Vagina (tissue), 2 donors: ENCODE measurements around the gene CDK2AP2. TPM values are rescaled to one million over a fixed set of nuclear protein-coding genes. Genes with fewer than 3 reads are reported as not detected.

Experiments used
- DNase-seq, 2 donors: peaks; one replicate each; pipeline ENCODE4 v3.0.0-alpha.2; 2017; ENCODE audit errors: extremely low spot score in 2 of 2
- H3K27ac ChIP-seq: fragments of 200-600 bp; sonication (generic); one replicate; pipeline ENCODE4 v1.5.1; 2019
- H3K27me3 ChIP-seq: fragments of 200-600 bp; sonication (generic); one replicate; pipeline ENCODE4 v1.5.1; 2019
- H3K36me3 ChIP-seq, 2 donors: fragments of 200-600 bp; sonication (generic); one replicate each; pipeline ENCODE4 v1.5.1; 2017 to 2019
- H3K4me1 ChIP-seq: fragments of 200-600 bp; sonication (generic); one replicate; pipeline ENCODE4 v1.5.1; 2019
- H3K4me3 ChIP-seq, 2 donors: fragments of 200-600 bp; sonication (generic); 1 replicate in 1 of 2; 2 replicates in 1 of 2; pipeline ENCODE4 v1.5.1; 2016 to 2019
- H3K9me3 ChIP-seq: fragments of 200-600 bp; sonication (generic); one replicate; pipeline ENCODE4 v1.5.1; 2019
- CTCF ChIP-seq, 3 experiments: fragments of 450-650 bp in 2 of 3; fragments of 200-600 bp in 1 of 3; sonication (generic) in 1 of 3; IDR thresholded peaks; one replicate each; pipeline ENCODE4 v1.5.1; 2017 to 2019; ENCODE audit warnings: antibody characterized with exemption in 3 of 3, mild to moderate bottlenecking in 2 of 3, moderate library complexity in 2 of 3
- POLR2A ChIP-seq, 2 donors: fragments of 450-650 bp; IDR thresholded peaks; one replicate each; pipeline ENCODE4 v1.6.1; 2017; ENCODE audit warnings: antibody characterized with exemption in 2 of 2, mild to moderate bottlenecking in 2 of 2, moderate library complexity in 2 of 2
- POLR2AphosphoS5 ChIP-seq, 2 donors: sonication (generic); formaldehyde crosslinking; IDR thresholded peaks; one replicate each; pipeline ENCODE4 v1.9.0; 2017; ENCODE audit warnings: antibody characterized with exemption in 2 of 2, mild to moderate bottlenecking in 2 of 2, low read depth in 1 of 2; ENCODE audit not compliant: insufficient read depth in 1 of 2
- intact Hi-C: fragments of 100-400 bp; cut with DNase I; formaldehyde crosslinking; loops from one replicate; pipeline ENCODE4 v1.15.1; 2023
- total RNA-seq: library from RNA; depleted of rRNA; stranded (reverse); fragments of >200 nt; gene quantifications from one replicate; pipeline ENCODE4 v1.2.3, GENCODE V29; 2016

CDK2AP2 gene
- total RNA-seq, 1 donor from 2014 or later: 46.4 TPM

GRCh38 chr11:67524480-67524808 lies 16.5 kb upstream of the CDK2AP2 start:
- no peak for TF ChIP-seq POLR2AphosphoS5 (IDR thresholded peaks at IDR 0.05; ENCODE audit: insufficient read depth in 1 of 2, low read depth in 1 of 2)
- no peak for TF ChIP-seq CTCF (IDR thresholded peaks at IDR 0.05)
- TF ChIP-seq POLR2A (IDR thresholded peaks at IDR 0.05): no peak
- intact Hi-C loops: no loop called here
- H3K4me1 ChIP-seq: no peaks in the 10 kb centered on the region

GRCh38 chr11:67523556-67524479 lies 15.9 kb upstream of the CDK2AP2 start:
- Histone ChIP-seq H3K27me3 (no peaks in the 10 kb centered on the region), H3K4me1 (no peaks in the 10 kb centered on the region), H3K4me3 (no peak overlapping the region), H3K36me3 (no peaks in the 10 kb centered on the region), H3K9me3 (no peaks in the 10 kb centered on the region), H3K27ac (no peak overlapping the region)
- intact Hi-C loops: no loop called here
- no peak for TF ChIP-seq CTCF (IDR thresholded peaks at IDR 0.05)
- TF ChIP-seq POLR2A (IDR thresholded peaks at IDR 0.05): no peak
- TF ChIP-seq POLR2AphosphoS5 (IDR thresholded peaks at IDR 0.05; ENCODE audit: insufficient read depth in 1 of 2, low read depth in 1 of 2): no peak
- DNase-seq: no peak

More at GRCh38 chr11:67524480-67524808, 16.5 kb upstream of the CDK2AP2 start:
- Histone ChIP-seq H3K27ac (no peak overlapping the region), H3K4me3 (no peak overlapping the region), H3K9me3 (no peaks in the 10 kb centered on the region), H3K36me3 (no peaks in the 10 kb centered on the region), H3K27me3 (no peaks in the 10 kb centered on the region)
- DNase-seq: no peak

GRCh38 chr11:67522844-67523555 lies 15.0 kb upstream of the CDK2AP2 start, which contains the start of gene CABP2:
Gene CABP2, minus strand, starts transcription at chr11:67523446. Its CDS starts 120 bp downstream, at chr11:67523326.
- Histone ChIP-seq H3K27me3 (no peaks in the 10 kb centered on the region), H3K27ac (no peak within 1 kb of the TSS), H3K4me3 (no peak within 1 kb of the TSS), H3K4me1 (no peaks in the 10 kb centered on the region), H3K36me3 (no peaks in the 10 kb centered on the region), H3K9me3 (no peaks in the 10 kb centered on the region)
- TF ChIP-seq POLR2A (IDR thresholded peaks at IDR 0.05) (no peak), CTCF (IDR thresholded peaks at IDR 0.05) (no peak), POLR2AphosphoS5 (IDR thresholded peaks at IDR 0.05; ENCODE audit: insufficient read depth in 1 of 2, low read depth in 1 of 2) (no peak)
- intact Hi-C loops: no loop called here
- DNase-seq: no peak

GRCh38 chr11:67522338-67522737 lies 14.4 kb upstream of the CDK2AP2 start:
- H3K4me3 ChIP-seq: no peak overlapping the region
- H3K9me3 ChIP-seq: no peaks in the 10 kb centered on the region
- TF ChIP-seq POLR2AphosphoS5 (IDR thresholded peaks at IDR 0.05; ENCODE audit: insufficient read depth in 1 of 2, low read depth in 1 of 2) (no peak), CTCF (IDR thresholded peaks at IDR 0.05) (no peak), POLR2A (IDR thresholded peaks at IDR 0.05) (no peak)
- intact Hi-C loops: no loop called here
- H3K27ac ChIP-seq: no peak overlapping the region
- no peaks in the 10 kb centered on the region for H3K27me3 ChIP-seq
- H3K4me1 ChIP-seq: no peaks in the 10 kb centered on the region
- H3K36me3 ChIP-seq: no peaks in the 10 kb centered on the region
- DNase-seq: no peak
